ENCODE measurements around the gene CATSPERB. TPM values are rescaled to one million over a fixed set of nuclear protein-coding genes. Genes with fewer than 3 reads are reported as not detected.
"Not testable (repeated sequence)": the region's sequence is repeated elsewhere in the genome, so short reads cannot be mapped to it uniquely, and the experiment has no call there.

The CATSPERB gene
- total and polyA plus RNA-seq, 10 of the 15 experiments (the other 5 are each of a cell fraction or from before 2014, with no cell fraction given), result not detected

GRCh38 chr14:91669867-91670266 lies 62.0 kb downstream of the CATSPERB start:
- WGBS (ENCODE audit: insufficient coverage, insufficient replicate concordance, low lambda C conversion rate, missing lambda C conversion rate), result 25% methylated on average over 2 of the region's 2 CpGs
- no peak for ATAC-seq
- in situ Hi-C loops (cut with MboI), result no loop called here
- Histone ChIP-seq H4K20me1 (ENCODE audit: control insufficient read depth, insufficient read depth) (no peaks in the 10 kb centered on the region), H3K4me1 (ENCODE audit: control insufficient read depth, insufficient read depth, low read length) (no peaks in the 10 kb centered on the region), H3K27me3 (replicated peaks in 1 of 2; ENCODE audit: control insufficient read depth in 2 of 2, insufficient read depth in 2 of 2, low read length in 1 of 2) (no peaks in the 10 kb centered on the region), H3K27ac (ENCODE audit: control insufficient read depth, insufficient read depth) (no peak overlapping the region), H2AFZ (ENCODE audit: control insufficient read depth, low read depth, low read length) (no peak overlapping the region), H3K9me3 (replicated peaks; ENCODE audit: control insufficient read depth, insufficient read depth, low read length) (no peaks in the 10 kb centered on the region; the same call in 2 of the 3 replicates), H3K79me2 (ENCODE audit: control insufficient read depth, insufficient read depth, low read length) (no peaks in the 10 kb centered on the region), H3K9ac (ENCODE audit: control insufficient read depth, insufficient read depth, low read length) (no peak overlapping the region), H3K4me2 (ENCODE audit: control insufficient read depth, insufficient read depth) (no peak overlapping the region), H3K36me3 (ENCODE audit: control insufficient read depth in 2 of 2, insufficient read depth in 2 of 2, low read length in 1 of 2) (no peaks in the 10 kb centered on the region), H3K4me3 (no peak overlapping the region)
- DNase-seq (ENCODE audit: low read depth, low spot score), result no peak
- ChIA-PET SMC1A (ENCODE audit: uncharacterized antibody, unreplicated experiment) (interaction anchor here (1.0 kb wide), 1 partner anchor 8 kb away, joined by 3 read pairs; no protein-coding TSS in a partner anchor), CTCF (no interaction called here), POLR2A (interaction anchor here (0.6 kb wide), 1 partner anchor 548 kb away, joined by 3 read pairs; no protein-coding TSS in a partner anchor), RAD21 (ENCODE audit: unreplicated experiment) (no interaction called here)
- no peak for FAIRE-seq
- intact Hi-C loops (cut with micrococcal nuclease; ENCODE audit: unreplicated experiment), result no loop called here
- TF ChIP-seq SUZ12 (IDR thresholded peaks at IDR 0.05; ENCODE audit: unreplicated experiment) (no peak), ETV6 (conservative IDR thresholded peaks at IDR 0.05 in 1 of 2, IDR thresholded peaks at IDR 0.05 in 1 of 2; ENCODE audit: borderline replicate concordance in 1 of 2, low read depth in 1 of 2) (no peak), YY1 (IDR thresholded peaks at IDR 0.05; ENCODE audit: low read depth, low read length) (no peak), SRF (IDR thresholded peaks at IDR 0.05; ENCODE audit: low read depth in 2 of 2, low read length in 2 of 2) (no peak), ZBTB4 (CRISPR knock-in tag; IDR thresholded peaks at IDR 0.05) (no peak), RB1 (IDR thresholded peaks at IDR 0.05; ENCODE audit: borderline replicate concordance) (no peak), NR2F1 (conservative IDR thresholded peaks at IDR 0.05) (no peak), SMAD1 (IDR thresholded peaks at IDR 0.05; ENCODE audit: low read depth, partially characterized antibody) (no peak)
- BruUV-seq (replicated peaks), result no TSS peak

- ATAC-seq; intact Hi-C loops (cut with micrococcal nuclease; ENCODE audit: unreplicated experiment); SMC1A ChIA-PET (ENCODE audit: uncharacterized antibody, unreplicated experiment); DNase-seq (ENCODE audit: low read depth, low spot score); H3K79me2 ChIP-seq (ENCODE audit: control insufficient read depth, insufficient read depth, low read length); H3K27ac ChIP-seq (ENCODE audit: control insufficient read depth, insufficient read depth); H3K36me3 ChIP-seq (ENCODE audit: control insufficient read depth in 2 of 2, insufficient read depth in 2 of 2, low read length in 1 of 2); H3K9me3 ChIP-seq (replicated peaks; ENCODE audit: control insufficient read depth, insufficient read depth, low read length); in situ Hi-C loops (cut with MboI); H2AFZ ChIP-seq (ENCODE audit: control insufficient read depth, low read depth, low read length); FAIRE-seq; H3K4me2 ChIP-seq (ENCODE audit: control insufficient read depth, insufficient read depth); H3K27me3 ChIP-seq (replicated peaks in 1 of 2; ENCODE audit: control insufficient read depth in 2 of 2, insufficient read depth in 2 of 2, low read length in 1 of 2); RAD21 ChIA-PET (ENCODE audit: unreplicated experiment); BruUV-seq (replicated peaks); H3K4me1 ChIP-seq (ENCODE audit: control insufficient read depth, insufficient read depth, low read length); H3K4me3 ChIP-seq; H3K9ac ChIP-seq (ENCODE audit: control insufficient read depth, insufficient read depth, low read length); H4K20me1 ChIP-seq (ENCODE audit: control insufficient read depth, insufficient read depth); POLR2A ChIA-PET: not testable (repeated sequence)
- CTCF ChIA-PET, result interaction anchor here (1.4 kb wide), 1 partner anchor 7 kb away, joined by 4 read pairs; no protein-coding TSS in a partner anchor
- 55% methylated on average over 2 of the region's 2 CpGs for WGBS (ENCODE audit: insufficient coverage, insufficient replicate concordance, low lambda C conversion rate, missing lambda C conversion rate)
Observed at GRCh38 chr14:91667101-91667500, 64.8 kb downstream of the CATSPERB start.

Measured in GM12878 (cell line).